Measurements from ENCODE around the gene TCIRG1. TPM values are rescaled to one million over a fixed set of nuclear protein-coding genes. Genes with fewer than 3 reads are reported as not detected.
A peak's percentile ranks its signal among the peaks of the same experiment; 100 is the strongest.

The TCIRG1 gene
- polyA plus RNA-seq, 2 of the 4 experiments (the other 2 are of a cell fraction), result 36.3 to 120 TPM

DNA sequence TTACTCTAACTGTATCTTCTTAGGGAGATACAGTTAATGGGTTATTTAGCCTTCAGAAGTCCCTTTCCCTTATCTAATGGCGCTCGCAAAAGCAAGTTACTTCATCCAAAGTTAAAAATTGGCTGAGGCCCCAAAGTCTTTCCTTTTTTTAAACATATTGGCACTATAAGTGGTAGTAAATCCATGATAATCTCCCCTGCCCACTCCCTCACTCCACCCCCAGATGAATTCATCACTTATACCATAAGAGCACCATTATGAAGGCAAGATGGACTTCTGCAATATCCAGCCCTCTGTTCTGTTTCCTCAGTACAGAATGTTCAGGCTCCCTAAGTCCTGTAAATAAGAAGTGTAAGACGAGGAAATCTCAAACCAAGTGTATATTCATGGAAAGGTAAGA, 44.7 kb downstream of the TCIRG1 start (continued):
- TF ChIP-seq, protein P1, sequence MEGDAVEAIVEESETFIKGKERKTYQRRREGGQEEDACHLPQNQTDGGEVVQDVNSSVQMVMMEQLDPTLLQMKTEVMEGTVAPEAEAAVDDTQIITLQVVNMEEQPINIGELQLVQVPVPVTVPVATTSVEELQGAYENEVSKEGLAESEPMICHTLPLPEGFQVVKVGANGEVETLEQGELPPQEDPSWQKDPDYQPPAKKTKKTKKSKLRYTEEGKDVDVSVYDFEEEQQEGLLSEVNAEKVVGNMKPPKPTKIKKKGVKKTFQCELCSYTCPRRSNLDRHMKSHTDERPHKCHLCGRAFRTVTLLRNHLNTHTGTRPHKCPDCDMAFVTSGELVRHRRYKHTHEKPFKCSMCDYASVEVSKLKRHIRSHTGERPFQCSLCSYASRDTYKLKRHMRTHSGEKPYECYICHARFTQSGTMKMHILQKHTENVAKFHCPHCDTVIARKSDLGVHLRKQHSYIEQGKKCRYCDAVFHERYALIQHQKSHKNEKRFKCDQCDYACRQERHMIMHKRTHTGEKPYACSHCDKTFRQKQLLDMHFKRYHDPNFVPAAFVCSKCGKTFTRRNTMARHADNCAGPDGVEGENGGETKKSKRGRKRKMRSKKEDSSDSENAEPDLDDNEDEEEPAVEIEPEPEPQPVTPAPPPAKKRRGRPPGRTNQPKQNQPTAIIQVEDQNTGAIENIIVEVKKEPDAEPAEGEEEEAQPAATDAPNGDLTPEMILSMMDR (IDR thresholded peaks at IDR 0.05), result no peak

GRCh38 chr11:68089679-68090078, 50.9 kb downstream of the TCIRG1 start:
- no peak for TF ChIP-seq ATOH8 (CRISPR knock-in tag; IDR thresholded peaks at IDR 0.05; ENCODE audit: low read depth)
- TF ChIP-seq FOXS1 (CRISPR knock-in tag; IDR thresholded peaks at IDR 0.05), result no peak
- no peak for TF ChIP-seq HMGXB4 (CRISPR knock-in tag; IDR thresholded peaks at IDR 0.05; ENCODE audit: borderline replicate concordance)
- no peak; a peak in 1 of 6 replicates for ATAC-seq
- Histone ChIP-seq H3K4me1 (peaks cover 26% of the 10 kb centered on the region), H3K27ac (no peak overlapping the region), H3K4me3 (no peak overlapping the region), H3K4me2 (peak overlapping the region; percentile 40; the same call in 1 of the 3 replicates), H3K9me3 (no peaks in the 10 kb centered on the region)
- no peak for FAIRE-seq
- POLR2A ChIA-PET, result no interaction called here
- 93% methylated on average over 8 of the region's 8 CpGs for WGBS (ENCODE audit: missing lambda C conversion rate)
- CTCF ChIA-PET, result interaction anchor here (0.7 to 1.4 kb wide), 2 partner anchors 11 to 24 kb away, joined by 3 read pairs; no protein-coding TSS in a partner anchor
- no peak for DNase-seq (ENCODE audit: low read depth in 1 of 2, low spot score in 1 of 2)

DNA sequence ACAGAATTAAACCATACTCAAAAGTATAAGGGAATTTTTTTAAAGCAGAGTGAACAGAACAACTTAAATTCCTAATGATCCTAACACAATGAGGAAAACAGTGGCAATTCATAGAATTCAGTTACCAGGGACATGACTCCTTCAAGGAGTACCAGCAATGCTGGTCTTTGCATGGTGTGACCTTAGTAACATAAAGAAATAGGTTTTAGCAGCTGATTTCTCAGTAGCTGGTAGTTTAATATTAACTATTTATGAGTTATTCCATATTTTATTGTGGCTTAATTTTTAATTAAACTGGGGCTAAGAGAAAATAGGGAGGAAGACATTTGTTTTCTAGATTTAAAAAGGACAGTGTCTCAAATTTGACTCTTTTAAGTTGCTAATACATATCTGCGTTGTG, 51.5 kb downstream of the TCIRG1 start:
- ATAC-seq, result no peak
- FAIRE-seq, result no peak

More for the DNA sequence above, 51.5 kb downstream of the TCIRG1 start:
- CTCF ChIA-PET, result interaction anchor here (0.7 to 1.4 kb wide), 2 partner anchors 11 to 25 kb away, joined by 3 read pairs; no protein-coding TSS in a partner anchor
- POLR2A ChIA-PET, result no interaction called here
- no peak for DNase-seq (ENCODE audit: low read depth in 1 of 2, low spot score in 1 of 2)
- Histone ChIP-seq H3K4me1 (peaks cover 26% of the 10 kb centered on the region), H3K9me3 (no peaks in the 10 kb centered on the region), H3K27ac (no peak overlapping the region), H3K4me3 (no peak overlapping the region), H3K4me2 (peak overlapping the region; percentile 40)
- WGBS (ENCODE audit: missing lambda C conversion rate), result 52% methylated on average over 1 of the region's 1 CpG
- TF ChIP-seq PBX3 (IDR thresholded peaks at IDR 0.05) (no peak), CEBPB (IDR thresholded peaks at IDR 0.05) (no peak), KDM5A (IDR thresholded peaks at IDR 0.05) (no peak), CHD4 (IDR thresholded peaks at IDR 0.05; ENCODE audit: borderline replicate concordance) (no peak), SREBF2 (IDR thresholded peaks at IDR 0.05) (no peak), EP300 (IDR thresholded peaks at IDR 0.05) (no peak), EHMT2 (IDR thresholded peaks at IDR 0.05; ENCODE audit: low read depth) (no peak), RAD21 (conservative IDR thresholded peaks at IDR 0.05 in 1 of 2, IDR thresholded peaks at IDR 0.05 in 1 of 2) (no peak), FOXS1 (CRISPR knock-in tag; IDR thresholded peaks at IDR 0.05) (no peak), EHF (CRISPR knock-in tag; IDR thresholded peaks at IDR 0.05) (no peak), ZNF302 (CRISPR knock-in tag; IDR thresholded peaks at IDR 0.05) (no peak), JUN (IDR thresholded peaks at IDR 0.05) (no peak), RARB (CRISPR knock-in tag; IDR thresholded peaks at IDR 0.05) (no peak), ZSCAN20 (CRISPR knock-in tag; IDR thresholded peaks at IDR 0.05) (no peak), FOSB (CRISPR knock-in tag; IDR thresholded peaks at IDR 0.05) (no peak)
- TF ChIP-seq, protein P1 (IDR thresholded peaks at IDR 0.05), result no peak
- TF ChIP-seq, protein P2, sequence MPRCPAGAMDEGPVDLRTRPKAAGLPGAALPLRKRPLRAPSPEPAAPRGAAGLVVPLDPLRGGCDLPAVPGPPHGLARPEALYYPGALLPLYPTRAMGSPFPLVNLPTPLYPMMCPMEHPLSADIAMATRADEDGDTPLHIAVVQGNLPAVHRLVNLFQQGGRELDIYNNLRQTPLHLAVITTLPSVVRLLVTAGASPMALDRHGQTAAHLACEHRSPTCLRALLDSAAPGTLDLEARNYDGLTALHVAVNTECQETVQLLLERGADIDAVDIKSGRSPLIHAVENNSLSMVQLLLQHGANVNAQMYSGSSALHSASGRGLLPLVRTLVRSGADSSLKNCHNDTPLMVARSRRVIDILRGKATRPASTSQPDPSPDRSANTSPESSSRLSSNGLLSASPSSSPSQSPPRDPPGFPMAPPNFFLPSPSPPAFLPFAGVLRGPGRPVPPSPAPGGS (IDR thresholded peaks at IDR 0.05), result no peak

Data from A549 (cell line).